NCI-H1417 treated with DMSO at 0.1 percent for 48 hours (cell line): ENCODE data around the gene MAML2.

Experiments
- DNase-seq: peaks from one replicate; lab custom pipeline; 2025; lab: John Stamatoyannopoulos, UW

The MAML2 gene

DNA sequence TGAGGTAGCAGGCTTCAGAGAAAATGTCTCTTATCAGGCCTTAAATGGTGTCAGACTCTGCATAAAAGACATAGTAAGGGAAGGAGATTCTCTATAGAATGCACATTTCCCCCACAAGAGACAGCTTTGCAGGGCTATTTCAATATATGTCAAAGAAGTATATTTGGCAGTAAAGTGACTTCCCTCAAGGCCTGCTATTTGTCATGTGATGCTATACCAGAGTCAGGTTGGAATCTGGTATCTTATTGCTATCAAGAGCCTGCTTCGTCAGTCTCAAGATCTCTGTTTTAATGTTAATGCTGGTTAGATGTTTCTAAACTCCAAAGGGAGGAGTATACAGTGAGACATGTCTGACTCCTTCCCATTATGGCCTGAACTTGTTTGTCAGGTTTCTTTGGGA, 378.7 kb downstream of the MAML2 start:
- no peak for DNase-seq

DNA sequence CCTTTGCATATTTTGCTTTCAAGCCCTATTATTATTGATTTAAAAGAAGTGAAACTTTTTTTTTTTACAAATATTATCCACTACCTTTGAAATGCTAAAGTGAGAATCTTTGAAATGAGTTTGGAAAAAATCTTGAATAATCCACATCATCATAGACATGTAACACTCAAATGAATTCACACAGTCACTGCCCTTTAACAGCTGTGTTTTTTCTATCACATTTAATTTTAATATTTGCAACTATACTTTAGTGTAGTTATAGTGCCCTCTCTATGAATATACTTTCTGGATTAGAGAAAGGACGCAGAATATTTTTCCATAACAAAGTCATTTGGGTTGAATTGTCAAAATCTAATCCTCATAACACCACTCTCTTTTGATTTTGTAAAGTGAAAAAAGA, 381.2 kb downstream of the MAML2 start:
- no peak for DNase-seq

- no peak for DNase-seq
Measured at GRCh38 chr11:95950905-95951304, 392.1 kb downstream of the MAML2 start.

GRCh38 chr11:95948637-95949036, 394.4 kb downstream of the MAML2 start:
- DNase-seq = no peak

DNA sequence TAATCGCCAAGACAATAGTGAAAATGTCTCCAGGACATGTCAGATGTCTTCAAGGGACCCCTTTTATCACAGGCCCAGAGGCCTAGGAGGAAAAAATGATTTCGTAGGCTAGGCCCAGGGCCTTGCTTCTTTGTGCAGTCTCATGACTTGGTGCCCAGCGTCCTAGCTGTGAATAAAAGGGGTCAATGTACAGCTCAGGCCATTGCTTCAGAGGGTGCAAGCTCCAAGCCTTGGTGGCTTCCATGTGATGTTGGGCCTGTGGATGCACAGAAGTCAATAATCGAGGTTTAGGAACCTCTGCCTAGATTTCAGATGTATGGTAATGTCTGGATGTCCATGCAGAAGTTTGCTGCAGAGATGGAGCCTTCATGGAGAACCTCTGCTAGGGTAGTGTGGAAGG, 398.4 kb downstream of the MAML2 start:
- DNase-seq = no peak

DNA sequence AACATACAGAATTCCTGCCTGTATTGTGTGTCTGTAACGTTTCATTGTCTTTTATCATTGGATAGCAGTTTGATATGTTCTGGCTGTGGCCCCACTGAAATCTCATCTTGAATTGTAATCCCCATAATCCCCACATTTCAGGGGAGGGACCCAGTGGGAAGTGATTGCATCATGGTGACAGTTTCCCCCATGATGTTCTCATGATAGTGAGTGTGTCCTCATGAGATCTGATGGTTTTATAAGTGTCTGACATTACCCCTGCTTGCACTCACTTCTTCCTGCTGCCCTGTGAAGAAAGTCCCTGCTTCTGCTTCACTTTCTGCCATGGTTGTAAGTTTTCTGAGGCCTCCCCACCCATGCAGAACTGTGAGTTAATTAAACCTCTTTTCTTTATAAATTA, 399.4 kb downstream of the MAML2 start:
- no peak for DNase-seq

- DNase-seq = no peak
Measured at GRCh38 chr11:95939091-95939490, 403.9 kb downstream of the MAML2 start.

GRCh38 chr11:95937358-95937757, 405.6 kb downstream of the MAML2 start:
- no peak for DNase-seq

DNA sequence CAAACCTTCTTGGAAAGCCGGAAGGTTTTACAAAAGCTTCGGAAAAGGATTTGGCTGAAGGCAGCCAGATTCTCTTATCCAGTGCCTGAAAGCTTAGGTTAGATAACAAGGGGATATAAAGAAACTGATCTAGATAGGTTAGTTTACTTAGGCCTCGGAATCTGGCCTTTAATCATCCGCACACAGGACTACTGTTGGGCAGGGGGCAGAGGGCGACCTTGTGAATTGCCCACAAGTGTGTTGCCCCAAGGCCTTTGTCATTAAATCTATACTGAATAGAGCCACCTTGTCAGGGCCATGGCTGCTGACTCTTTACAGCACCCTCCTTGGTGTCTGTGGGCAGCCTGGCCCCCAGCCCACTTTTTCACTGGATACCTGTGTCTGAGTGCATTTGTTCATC, 409.4 kb downstream of the MAML2 start:
- DNase-seq = no peak

GRCh38 chr11:95931916-95932315, 411.1 kb downstream of the MAML2 start:
- DNase-seq = no peak

- no peak for DNase-seq
Measured at GRCh38 chr11:95930948-95931347, 412.0 kb downstream of the MAML2 start.

DNA sequence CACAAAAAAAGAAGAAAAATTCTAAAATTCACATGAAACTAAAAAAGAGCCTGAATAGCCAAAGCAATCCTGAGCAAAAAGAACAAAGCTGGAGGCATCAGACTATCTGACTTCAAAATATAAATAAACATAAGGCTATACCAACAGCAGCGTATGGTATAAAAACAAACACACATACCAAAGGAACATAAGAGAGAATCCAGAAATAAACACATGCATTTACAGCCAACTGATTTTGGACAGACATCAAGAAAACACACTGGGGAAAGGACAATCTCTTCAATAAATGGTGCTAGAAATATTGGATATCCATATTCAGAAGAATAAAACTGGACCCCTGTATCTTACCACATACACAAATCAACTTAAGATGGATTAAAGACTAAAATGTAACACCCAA, 416.3 kb downstream of the MAML2 start:
- DNase-seq = no peak
